ENCODE measurements around the gene LONP1.

Gene LONP1

GRCh38 chr19:5666921-5667610 lies 52.9 kb downstream of the LONP1 start:
- H3K4me3 ChIP-seq (ENCODE audit: low read depth, low read length) = no peak overlapping the region
- TF ChIP-seq CTCF (IDR thresholded peaks at IDR 0.05; ENCODE audit: borderline replicate concordance, insufficient read depth, low read depth, low read length) = no peak

GRCh38 chr19:5665781-5666513 lies 54.0 kb downstream of the LONP1 start:
- H3K4me3 ChIP-seq (ENCODE audit: low read depth, low read length) = no peak overlapping the region
- TF ChIP-seq CTCF (IDR thresholded peaks at IDR 0.05; ENCODE audit: borderline replicate concordance, insufficient read depth, low read depth, low read length) = no peak

- TF ChIP-seq CTCF (IDR thresholded peaks at IDR 0.05; ENCODE audit: borderline replicate concordance, insufficient read depth, low read depth, low read length) = no peak
- H3K4me3 ChIP-seq (ENCODE audit: low read depth, low read length) = no peak overlapping the region
Observed at GRCh38 chr19:5664515-5664914, 55.4 kb downstream of the LONP1 start.

- TF ChIP-seq CTCF (IDR thresholded peaks at IDR 0.05; ENCODE audit: borderline replicate concordance, insufficient read depth, low read depth, low read length) = no peak
- no peak overlapping the region for H3K4me3 ChIP-seq (ENCODE audit: low read depth, low read length)
Observed at GRCh38 chr19:5663904-5664303, 56.0 kb downstream of the LONP1 start.

GRCh38 chr19:5661483-5661882 lies 58.5 kb downstream of the LONP1 start:
- no peak overlapping the region for H3K4me3 ChIP-seq (ENCODE audit: low read depth, low read length)
- TF ChIP-seq CTCF (IDR thresholded peaks at IDR 0.05; ENCODE audit: borderline replicate concordance, insufficient read depth, low read depth, low read length) = no peak

- no peak for TF ChIP-seq CTCF (IDR thresholded peaks at IDR 0.05; ENCODE audit: borderline replicate concordance, insufficient read depth, low read depth, low read length)
- no peak overlapping the region for H3K4me3 ChIP-seq (ENCODE audit: low read depth, low read length)
Observed at GRCh38 chr19:5655412-5655811, 64.5 kb downstream of the LONP1 start.

GRCh38 chr19:5654931-5655330 lies 65.0 kb downstream of the LONP1 start:
- no peak overlapping the region for H3K4me3 ChIP-seq (ENCODE audit: low read depth, low read length)
- no peak for TF ChIP-seq CTCF (IDR thresholded peaks at IDR 0.05; ENCODE audit: borderline replicate concordance, insufficient read depth, low read depth, low read length)

Data from GM12875 (cell line).